ENCODE data around the gene PIH1D1. TPM values are rescaled to one million over a fixed set of nuclear protein-coding genes. Genes with fewer than 3 reads are reported as not detected.
"Not testable (repeated sequence)": the region's sequence is repeated elsewhere in the genome, so short reads cannot be mapped to it uniquely, and the experiment has no call there.

Gene PIH1D1
- total RNA-seq, 4 donors from 2014 or later, result 82.0 to 124 (median 104) TPM

DNA sequence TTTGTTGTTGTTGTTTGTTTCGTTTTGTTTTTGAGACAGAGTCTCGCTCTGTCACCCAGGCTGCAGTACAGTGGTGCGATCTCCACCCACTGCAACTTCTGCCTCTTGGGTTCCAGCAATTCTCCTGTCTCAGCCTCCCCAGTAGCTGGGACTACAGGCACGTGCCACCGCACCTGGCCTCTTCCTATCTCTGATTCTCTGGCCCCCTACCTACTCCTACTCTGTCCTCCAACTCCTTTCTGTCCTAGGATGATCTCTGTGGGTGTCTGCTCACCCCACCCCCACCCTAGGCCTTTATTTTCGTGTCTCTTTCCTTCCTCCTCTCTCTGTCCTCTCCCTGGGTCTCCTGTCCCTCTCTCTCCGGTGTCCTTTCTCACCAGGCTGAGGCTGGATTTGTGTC lies 1.2 kb downstream of the PIH1D1 start:
- Histone ChIP-seq H3K27me3 (no peaks in the 10 kb centered on the region), H3K36me3 (peaks cover 18% of the 10 kb centered on the region), H3K4me3 (peak overlapping the region; percentile 73), H3K4me1 (peaks cover 37% of the 10 kb centered on the region), H3K27ac (no peak overlapping the region), H3K9me3 (no peaks in the 10 kb centered on the region)
- no peak for DNase-seq (ENCODE audit: low spot score in 2 of 2)
- WGBS, result 84% methylated on average over 7 of the region's 7 CpGs
- TF ChIP-seq POLR2A (IDR thresholded peaks at IDR 0.05) (no peak), EP300 (IDR thresholded peaks at IDR 0.05) (no peak), POLR2AphosphoS5 (IDR thresholded peaks at IDR 0.05) (no peak)
- TF ChIP-seq, protein P1, sequence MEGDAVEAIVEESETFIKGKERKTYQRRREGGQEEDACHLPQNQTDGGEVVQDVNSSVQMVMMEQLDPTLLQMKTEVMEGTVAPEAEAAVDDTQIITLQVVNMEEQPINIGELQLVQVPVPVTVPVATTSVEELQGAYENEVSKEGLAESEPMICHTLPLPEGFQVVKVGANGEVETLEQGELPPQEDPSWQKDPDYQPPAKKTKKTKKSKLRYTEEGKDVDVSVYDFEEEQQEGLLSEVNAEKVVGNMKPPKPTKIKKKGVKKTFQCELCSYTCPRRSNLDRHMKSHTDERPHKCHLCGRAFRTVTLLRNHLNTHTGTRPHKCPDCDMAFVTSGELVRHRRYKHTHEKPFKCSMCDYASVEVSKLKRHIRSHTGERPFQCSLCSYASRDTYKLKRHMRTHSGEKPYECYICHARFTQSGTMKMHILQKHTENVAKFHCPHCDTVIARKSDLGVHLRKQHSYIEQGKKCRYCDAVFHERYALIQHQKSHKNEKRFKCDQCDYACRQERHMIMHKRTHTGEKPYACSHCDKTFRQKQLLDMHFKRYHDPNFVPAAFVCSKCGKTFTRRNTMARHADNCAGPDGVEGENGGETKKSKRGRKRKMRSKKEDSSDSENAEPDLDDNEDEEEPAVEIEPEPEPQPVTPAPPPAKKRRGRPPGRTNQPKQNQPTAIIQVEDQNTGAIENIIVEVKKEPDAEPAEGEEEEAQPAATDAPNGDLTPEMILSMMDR (IDR thresholded peaks at IDR 0.05), result no peak

DNA sequence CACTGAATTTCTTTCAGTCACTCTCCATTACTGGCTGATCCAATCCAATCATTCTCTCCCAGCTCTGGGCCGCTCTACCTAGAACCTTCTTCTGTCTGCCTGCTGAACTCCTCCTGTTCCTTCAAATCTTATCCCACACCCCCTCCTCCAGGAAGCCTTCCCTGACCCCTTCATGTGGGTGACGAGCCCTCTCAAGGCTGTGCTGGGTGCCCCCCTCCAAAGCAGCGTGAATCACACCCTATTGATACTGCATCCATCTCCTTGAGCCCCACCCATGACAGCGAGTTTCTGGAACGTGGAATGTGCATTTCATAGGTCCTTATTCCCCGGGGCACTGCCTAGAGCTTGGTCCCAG lies 3.2 kb downstream of the PIH1D1 start:
- 85% methylated on average over 6 of the region's 6 CpGs for WGBS

DNA sequence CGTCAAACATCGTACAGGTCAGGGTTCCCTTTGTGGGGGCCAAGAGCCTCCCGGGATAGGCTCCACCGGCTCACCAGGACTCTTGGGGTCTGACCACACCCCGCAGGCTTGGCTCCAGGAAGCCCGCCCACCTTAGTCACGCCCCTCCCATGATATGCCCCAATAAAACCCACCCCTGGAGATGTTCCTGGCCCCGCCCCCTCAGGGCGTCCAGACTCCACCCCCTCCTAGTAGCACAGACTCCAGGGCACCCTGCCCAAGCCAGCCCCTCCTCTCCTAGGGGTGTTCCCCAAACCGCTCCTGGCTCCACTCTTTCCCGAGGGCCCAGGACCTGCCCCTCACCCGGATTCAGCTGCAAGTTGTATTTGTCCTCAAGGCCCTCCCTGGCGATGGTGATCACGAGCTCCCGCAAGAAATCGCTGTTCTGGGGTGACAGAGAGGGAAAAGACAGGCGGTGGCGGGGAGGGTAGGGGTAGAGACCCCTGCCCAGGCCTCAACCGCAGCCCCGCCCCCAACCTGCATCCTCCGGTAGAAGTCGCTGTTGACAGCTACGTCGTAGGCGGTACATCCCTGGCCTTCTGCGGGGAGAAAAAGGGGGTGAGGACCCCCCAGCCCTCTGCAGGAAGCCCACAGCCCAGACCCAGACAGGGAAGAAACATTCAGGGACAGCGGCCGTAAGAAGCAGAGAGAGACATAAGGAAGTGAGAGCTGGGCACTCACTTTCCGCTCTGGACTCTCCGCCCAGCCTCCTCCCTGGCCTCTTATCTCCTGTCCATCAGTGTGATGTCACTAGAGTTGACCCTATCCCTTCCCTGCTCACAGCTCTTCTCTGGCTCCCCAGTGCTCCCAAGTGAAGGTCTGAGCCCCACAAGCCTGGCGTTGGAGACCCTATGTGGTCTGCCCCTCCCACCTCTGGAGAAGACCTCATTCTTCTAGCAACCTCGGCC lies 3.9 kb downstream of the PIH1D1 start:
- Histone ChIP-seq H3K36me3 (peaks cover 18% of the 10 kb centered on the region), H3K9me3 (no peaks in the 10 kb centered on the region), H3K27me3 (no peaks in the 10 kb centered on the region), H3K27ac (no peak overlapping the region), H3K4me3 (no peak overlapping the region), H3K4me1 (peaks cover 38% of the 10 kb centered on the region)
- WGBS, result 64% methylated on average over 30 of the region's 32 CpGs
- DNase-seq (ENCODE audit: low spot score in 2 of 2), result no peak
- TF ChIP-seq POLR2AphosphoS5 (IDR thresholded peaks at IDR 0.05) (no peak), EP300 (IDR thresholded peaks at IDR 0.05) (no peak), POLR2A (IDR thresholded peaks at IDR 0.05) (no peak)
- TF ChIP-seq, protein P1 (IDR thresholded peaks at IDR 0.05), result no peak

More for the DNA sequence above, 3.2 kb downstream of the PIH1D1 start:
- Histone ChIP-seq H3K4me1 (peaks cover 35% of the 10 kb centered on the region), H3K9me3 (no peaks in the 10 kb centered on the region), H3K4me3 (no peak overlapping the region), H3K27ac (no peak overlapping the region), H3K27me3 (no peaks in the 10 kb centered on the region), H3K36me3 (peaks cover 18% of the 10 kb centered on the region)
- TF ChIP-seq EP300 (IDR thresholded peaks at IDR 0.05) (no peak), POLR2A (IDR thresholded peaks at IDR 0.05) (no peak), POLR2AphosphoS5 (IDR thresholded peaks at IDR 0.05) (no peak)
- TF ChIP-seq, protein P1 (IDR thresholded peaks at IDR 0.05), result no peak
- DNase-seq (ENCODE audit: low spot score in 2 of 2), result no peak

DNA sequence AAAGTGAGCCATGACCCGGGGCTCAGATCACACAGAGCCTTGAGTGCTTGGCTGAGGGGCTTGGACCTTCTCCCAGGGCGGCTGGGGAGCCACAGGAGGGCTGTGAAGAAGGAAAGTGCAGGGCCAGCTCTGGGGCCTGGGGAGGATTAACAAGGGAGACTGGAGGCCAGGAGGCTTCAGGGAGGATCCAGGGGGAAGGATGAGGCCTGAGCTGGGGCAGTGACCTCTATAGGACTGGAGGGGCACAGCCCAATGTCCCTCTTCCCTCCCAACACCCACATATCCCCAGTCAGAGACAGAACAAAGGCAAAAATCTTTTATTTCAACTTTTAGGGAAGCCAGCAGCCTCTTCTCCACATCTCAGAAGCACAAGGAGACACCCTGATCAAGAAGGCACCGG lies 5.6 kb downstream of the PIH1D1 start:
- H3K9me3 ChIP-seq, result no peaks in the 10 kb centered on the region
- TF ChIP-seq POLR2A (IDR thresholded peaks at IDR 0.05) (no peak), POLR2AphosphoS5 (IDR thresholded peaks at IDR 0.05) (no peak), EP300 (IDR thresholded peaks at IDR 0.05) (no peak)
- TF ChIP-seq, protein P1 (IDR thresholded peaks at IDR 0.05), result no peak
- H3K4me1 ChIP-seq, result peaks cover 47% of the 10 kb centered on the region
- no peak overlapping the region for H3K4me3 ChIP-seq
- no peak for DNase-seq (ENCODE audit: low spot score in 2 of 2)
- peaks cover 18% of the 10 kb centered on the region for H3K36me3 ChIP-seq
- H3K27me3 ChIP-seq, result peaks cover 14% of the 10 kb centered on the region
- 82% methylated on average over 3 of the region's 3 CpGs for WGBS
- no peak overlapping the region for H3K27ac ChIP-seq

DNA sequence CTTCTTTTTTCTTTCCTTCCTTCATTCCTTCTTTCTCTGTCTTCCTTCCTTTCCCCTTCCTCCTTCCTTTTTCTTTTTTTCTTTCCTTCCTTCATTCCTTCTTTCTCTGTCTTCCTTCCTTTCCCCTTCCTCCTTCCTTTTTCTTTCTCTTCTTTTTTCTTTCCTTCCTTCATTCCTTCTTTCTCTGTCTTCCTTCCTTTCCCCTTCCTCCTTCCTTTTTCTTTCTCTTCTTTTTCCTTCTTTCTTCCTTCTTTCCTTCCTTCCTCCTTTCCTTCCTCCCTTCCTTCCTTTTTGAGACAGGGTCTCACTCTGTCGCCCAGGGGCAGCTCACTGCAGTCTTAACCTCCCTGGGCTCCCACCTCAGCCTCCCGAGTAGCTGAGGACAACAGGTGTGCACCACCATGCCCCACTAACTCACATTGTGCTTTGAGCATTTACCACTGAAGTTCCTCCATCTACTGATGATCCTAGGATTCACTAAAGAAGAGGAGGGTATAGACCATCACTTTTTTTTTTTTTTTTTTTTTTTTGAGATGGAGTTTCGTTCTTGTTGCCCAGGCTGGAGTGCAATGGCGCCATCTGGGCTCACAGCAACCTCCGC lies 7.4 kb downstream of the PIH1D1 start:
- not testable (repeated sequence) for DNase-seq (ENCODE audit: low spot score in 2 of 2); H3K9me3 ChIP-seq; H3K27ac ChIP-seq; H3K4me3 ChIP-seq
- WGBS, result 72% methylated on average over 5 of the region's 5 CpGs
- H3K4me1 ChIP-seq, result peaks cover 40% of the 10 kb centered on the region
- H3K27me3 ChIP-seq, result peaks cover 28% of the 10 kb centered on the region
- H3K36me3 ChIP-seq, result peaks cover 16% of the 10 kb centered on the region

Measured in suprapubic skin (tissue), 4 donors.